Measurements from ENCODE around the gene ENC1. TPM values are rescaled to one million over a fixed set of nuclear protein-coding genes. Genes with fewer than 3 reads are reported as not detected.

Gene ENC1
- total RNA-seq, 4 donors from 2014 or later, result 8.9 to 23.7 (median 13.1) TPM

GRCh38 chr5:74587300-74587699 is 53.2 kb downstream of the ENC1 start:
- H3K27ac ChIP-seq (replicated peaks in 1 of 4), result no peak overlapping the region
- no peaks in the 10 kb centered on the region for H3K9me3 ChIP-seq
- 71% methylated on average over 4 of the region's 4 CpGs for whole genome bisulfite sequencing
- no peak overlapping the region for H3K4me3 ChIP-seq
- no peak for DNase-seq (ENCODE audit: extremely low spot score)
- no peaks in the 10 kb centered on the region for H3K36me3 ChIP-seq
- no peak for TF ChIP-seq CTCF (IDR thresholded peaks at IDR 0.05)
- no peak for TF ChIP-seq POLR2A (IDR thresholded peaks at IDR 0.05; ENCODE audit: low read depth)
- no peak for TF ChIP-seq EP300 (IDR thresholded peaks at IDR 0.05)
- no peak for TF ChIP-seq POLR2AphosphoS5 (IDR thresholded peaks at IDR 0.05)
- intact Hi-C loops (cut with DNase I), result no loop called here
- H3K27me3 ChIP-seq, result no peaks in the 10 kb centered on the region
- H3K4me1 ChIP-seq, result peaks cover 0 to 8% (median 5%) of the 10 kb centered on the region in 4 donors

DNA sequence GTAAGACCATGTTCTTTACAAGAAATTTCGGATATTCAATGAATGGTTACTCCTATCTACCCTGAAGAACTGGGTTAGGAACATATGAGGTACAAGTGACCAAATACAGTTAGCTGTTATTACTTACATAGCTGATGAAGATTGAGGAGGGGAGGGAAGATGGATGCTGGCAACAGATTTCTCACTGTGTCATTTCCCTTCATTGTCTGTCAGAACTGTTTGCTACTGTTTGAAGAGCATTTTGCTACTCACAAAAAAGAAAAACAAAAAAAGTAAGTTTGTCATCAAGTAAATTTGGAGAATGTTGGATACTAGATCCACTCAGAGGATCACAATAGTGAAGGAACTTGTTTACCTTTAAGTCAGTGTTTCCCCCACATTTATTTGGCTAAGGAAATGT is 53.7 kb downstream of the ENC1 start:
- Histone ChIP-seq H3K27ac (replicated peaks in 1 of 4) (no peak overlapping the region), H3K9me3 (no peaks in the 10 kb centered on the region), H3K27me3 (no peaks in the 10 kb centered on the region), H3K4me1 (peaks cover 0 to 8% (median 5%) of the 10 kb centered on the region in 4 donors), H3K36me3 (no peaks in the 10 kb centered on the region), H3K4me3 (no peak overlapping the region)
- intact Hi-C loops (cut with DNase I), result no loop called here
- DNase-seq (ENCODE audit: extremely low spot score), result no peak
- TF ChIP-seq POLR2AphosphoS5 (IDR thresholded peaks at IDR 0.05) (no peak), CTCF (IDR thresholded peaks at IDR 0.05) (no peak), EP300 (IDR thresholded peaks at IDR 0.05) (no peak), POLR2A (IDR thresholded peaks at IDR 0.05; ENCODE audit: low read depth) (no peak)
- WGBS, result 73% methylated on average over 1 of the region's 1 CpG

GRCh38 chr5:74582853-74583252 is 57.7 kb downstream of the ENC1 start:
- no peak for TF ChIP-seq EP300 (IDR thresholded peaks at IDR 0.05)
- TF ChIP-seq POLR2A (IDR thresholded peaks at IDR 0.05; ENCODE audit: low read depth), result no peak
- TF ChIP-seq POLR2AphosphoS5 (IDR thresholded peaks at IDR 0.05), result no peak
- TF ChIP-seq CTCF (IDR thresholded peaks at IDR 0.05), result no peak
- no peak for DNase-seq (ENCODE audit: extremely low spot score)
- no peaks in the 10 kb centered on the region for H3K9me3 ChIP-seq
- no peaks in the 10 kb centered on the region for H3K36me3 ChIP-seq
- H3K4me3 ChIP-seq, result no peak overlapping the region
- intact Hi-C loops (cut with DNase I), result no loop called here
- no peaks in the 10 kb centered on the region for H3K27me3 ChIP-seq
- peaks cover 0 to 8% (median 5%) of the 10 kb centered on the region in 4 donors for H3K4me1 ChIP-seq
- WGBS, result 75% methylated on average over 4 of the region's 4 CpGs
- H3K27ac ChIP-seq (replicated peaks in 1 of 4), result no peak overlapping the region

DNA sequence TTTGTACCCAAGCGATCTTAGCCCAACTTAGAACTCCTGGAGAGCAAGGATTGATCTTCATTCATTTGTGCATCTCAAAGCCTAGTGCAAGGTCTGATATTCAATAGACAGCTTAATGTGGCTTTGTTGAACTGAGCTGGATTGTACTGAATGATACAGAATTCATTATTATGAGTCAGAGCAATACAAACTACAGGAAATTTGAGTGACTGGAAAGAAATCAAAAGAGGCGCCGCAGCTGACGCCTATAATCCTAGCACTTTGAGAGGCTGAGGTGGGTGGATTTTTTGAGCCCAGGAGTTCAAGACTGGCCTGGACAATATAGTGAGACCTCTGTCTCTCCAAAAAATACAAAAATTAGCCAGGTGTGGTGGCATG is 58.6 kb downstream of the ENC1 start:
- no peaks in the 10 kb centered on the region for H3K27me3 ChIP-seq

More for the DNA sequence above, 58.6 kb downstream of the ENC1 start:
- WGBS, result 86% methylated on average over 4 of the region's 4 CpGs
- intact Hi-C loops (cut with DNase I), result no loop called here
- no peaks in the 10 kb centered on the region for H3K9me3 ChIP-seq
- no peak for TF ChIP-seq CTCF (IDR thresholded peaks at IDR 0.05)
- TF ChIP-seq POLR2AphosphoS5 (IDR thresholded peaks at IDR 0.05), result no peak
- no peak for TF ChIP-seq POLR2A (IDR thresholded peaks at IDR 0.05; ENCODE audit: low read depth)
- TF ChIP-seq EP300 (IDR thresholded peaks at IDR 0.05), result no peak
- H3K36me3 ChIP-seq, result no peaks in the 10 kb centered on the region
- DNase-seq (ENCODE audit: extremely low spot score), result no peak
- no peak overlapping the region for H3K4me3 ChIP-seq
- peaks cover 0 to 6% (median 4%) of the 10 kb centered on the region in 4 donors for H3K4me1 ChIP-seq
- H3K27ac ChIP-seq (replicated peaks in 1 of 4), result no peak overlapping the region
